Activated naive CD4-positive, alpha-beta T cell treated with anti-CD3 and anti-CD28 coated beads, Interleukin-2, amount 50 U/mL, for 72 hours (primary cell): ENCODE results near the gene MGAT1. TPM values are rescaled to one million over a fixed set of nuclear protein-coding genes. Genes with fewer than 3 reads are reported as not detected.

Source experiments
- total RNA-seq, 2 donors: library from RNA; stranded (reverse); gene quantifications; one replicate each; pipeline ENCODE4 v1.2.3, GENCODE V29; 2022

The MGAT1 gene
- total RNA-seq, 2 donors from 2014 or later, result 130 to 157 TPM

Other genes starting within 250 kb of the MGAT1 start
- gene SCGB3A1, start 211.3 kb downstream of the MGAT1 start, total RNA-seq, result not detected
- gene FLT4, start 153.2 kb downstream of the MGAT1 start, total RNA-seq, result 1 to 10 TPM in 1 of 2 donors, under 1 TPM in 1; 0.98 to 2.6 TPM
- gene OR2Y1, start 62.7 kb downstream of the MGAT1 start, total RNA-seq, result not detected
- 10 to 100 TPM; 13.5 to 27.9 TPM for gene ZFP62, start 58.5 kb upstream of the MGAT1 start, total RNA-seq
- gene BTNL8, start 96.4 kb upstream of the MGAT1 start, total RNA-seq, result not detected
- gene BTNL3, start 186.0 kb upstream of the MGAT1 start, total RNA-seq, result not detected
- gene BTNL9, start 237.5 kb upstream of the MGAT1 start, total RNA-seq, result under 1 TPM in 1 of 2 donors, not detected in 1; 0.41 TPM